Measurements from ENCODE around the gene MRPL4. TPM values are rescaled to one million over a fixed set of nuclear protein-coding genes. Genes with fewer than 3 reads are reported as not detected.

Gene MRPL4
- total RNA-seq, 4 donors from 2014 or later: 18.2 to 56.9 (median 31.1) TPM

GRCh38 chr19:10219678-10220077 lies 32.3 kb upstream of the MRPL4 start:
- Histone ChIP-seq H3K9me3 (no peaks in the 10 kb centered on the region), H3K27ac (no peak overlapping the region), H3K4me1 (no peaks in the 10 kb centered on the region), H3K4me3 (no peak overlapping the region), H3K36me3 (no peaks in the 10 kb centered on the region), H3K27me3 (no peaks in the 10 kb centered on the region)
- TF ChIP-seq, protein P1, sequence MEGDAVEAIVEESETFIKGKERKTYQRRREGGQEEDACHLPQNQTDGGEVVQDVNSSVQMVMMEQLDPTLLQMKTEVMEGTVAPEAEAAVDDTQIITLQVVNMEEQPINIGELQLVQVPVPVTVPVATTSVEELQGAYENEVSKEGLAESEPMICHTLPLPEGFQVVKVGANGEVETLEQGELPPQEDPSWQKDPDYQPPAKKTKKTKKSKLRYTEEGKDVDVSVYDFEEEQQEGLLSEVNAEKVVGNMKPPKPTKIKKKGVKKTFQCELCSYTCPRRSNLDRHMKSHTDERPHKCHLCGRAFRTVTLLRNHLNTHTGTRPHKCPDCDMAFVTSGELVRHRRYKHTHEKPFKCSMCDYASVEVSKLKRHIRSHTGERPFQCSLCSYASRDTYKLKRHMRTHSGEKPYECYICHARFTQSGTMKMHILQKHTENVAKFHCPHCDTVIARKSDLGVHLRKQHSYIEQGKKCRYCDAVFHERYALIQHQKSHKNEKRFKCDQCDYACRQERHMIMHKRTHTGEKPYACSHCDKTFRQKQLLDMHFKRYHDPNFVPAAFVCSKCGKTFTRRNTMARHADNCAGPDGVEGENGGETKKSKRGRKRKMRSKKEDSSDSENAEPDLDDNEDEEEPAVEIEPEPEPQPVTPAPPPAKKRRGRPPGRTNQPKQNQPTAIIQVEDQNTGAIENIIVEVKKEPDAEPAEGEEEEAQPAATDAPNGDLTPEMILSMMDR (IDR thresholded peaks at IDR 0.05): no peak
- TF ChIP-seq POLR2A (IDR thresholded peaks at IDR 0.05): no peak
- DNase-seq: no peak
- intact Hi-C loops (cut with DNase I; ENCODE audit: low total_unique reads): no loop called here

GRCh38 chr19:10220695-10221094 lies 31.3 kb upstream of the MRPL4 start:
- H3K4me3 ChIP-seq: no peak overlapping the region
- no peaks in the 10 kb centered on the region for H3K27me3 ChIP-seq
- DNase-seq: no peak
- no peaks in the 10 kb centered on the region for H3K4me1 ChIP-seq
- no peaks in the 10 kb centered on the region for H3K9me3 ChIP-seq
- TF ChIP-seq POLR2A (IDR thresholded peaks at IDR 0.05): no peak
- H3K27ac ChIP-seq: no peak overlapping the region
- intact Hi-C loops (cut with DNase I; ENCODE audit: low total_unique reads): no loop called here
- no peaks in the 10 kb centered on the region for H3K36me3 ChIP-seq

DNA sequence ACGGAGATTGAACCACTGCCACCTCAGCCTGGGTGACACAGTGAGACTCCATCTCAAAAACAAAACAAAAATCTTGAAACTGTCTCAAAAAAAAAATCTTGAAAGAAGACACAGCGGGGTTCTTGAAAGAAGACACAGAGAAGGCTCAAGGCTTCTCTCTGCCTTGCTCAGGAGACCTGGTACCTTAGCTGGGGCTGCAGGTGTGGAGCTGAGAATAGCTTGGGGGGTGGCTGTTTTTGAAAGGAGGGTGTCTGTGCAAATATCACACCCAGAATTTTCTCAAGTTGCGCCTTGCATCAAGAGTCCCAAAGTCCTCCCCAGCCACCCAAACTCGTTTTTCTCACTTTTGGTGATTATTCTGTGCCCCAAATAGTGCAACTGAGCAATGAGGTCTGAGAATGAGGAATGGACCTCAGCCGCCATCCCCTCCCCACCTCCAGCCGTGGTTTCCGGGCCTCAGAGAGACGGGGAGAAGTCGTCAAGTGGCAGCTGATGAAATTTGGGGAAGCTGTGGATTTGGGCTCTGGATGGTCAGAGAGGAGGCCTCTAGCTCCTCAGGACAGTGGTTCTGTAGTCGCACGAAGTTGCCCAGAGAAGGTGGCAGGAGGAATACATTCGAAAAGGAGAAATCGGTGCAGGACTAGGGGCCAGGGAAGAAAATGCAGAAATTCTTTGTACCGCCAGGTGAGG lies 29.7 kb upstream of the MRPL4 start:
- Histone ChIP-seq H3K4me1 (peaks cover 0 to 4% of the 10 kb centered on the region in 2 donors), H3K27me3 (no peaks in the 10 kb centered on the region)
- no peak for DNase-seq

DNA sequence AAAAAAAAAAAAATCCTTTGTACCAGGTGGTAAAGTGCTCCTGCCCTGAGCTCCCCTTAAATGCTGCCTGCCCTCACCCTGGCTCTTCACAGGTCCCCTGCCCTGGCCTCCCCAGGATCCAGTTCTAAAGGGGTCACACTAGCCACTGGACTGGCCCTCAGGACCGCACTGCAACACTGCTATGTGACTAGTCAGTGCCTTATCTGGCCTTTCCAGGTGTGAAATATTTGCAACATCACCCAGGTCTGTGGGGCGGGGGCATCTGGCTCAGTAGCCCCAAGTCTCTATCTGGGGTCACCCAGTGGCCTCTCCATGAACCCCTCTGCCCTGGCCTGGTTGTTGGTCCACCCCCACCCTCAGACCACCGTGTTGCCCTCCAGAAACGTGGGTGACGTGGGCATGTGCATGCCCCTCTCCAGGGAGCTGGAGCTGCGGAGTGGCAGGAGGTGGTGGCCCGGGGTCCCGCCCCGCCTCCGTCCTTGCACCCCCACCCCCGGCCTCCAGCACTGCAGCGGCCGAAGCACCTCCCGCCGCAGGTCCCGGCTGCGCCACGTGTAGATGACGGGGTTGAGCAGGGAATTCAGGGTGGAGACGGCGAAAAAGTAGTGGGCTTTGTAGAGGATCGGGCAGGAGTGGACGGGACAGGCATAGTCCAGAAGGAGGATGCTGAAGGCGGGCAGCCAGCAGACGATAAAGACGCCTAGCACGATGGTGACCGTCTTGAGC lies 28.4 kb upstream of the MRPL4 start:
- H3K27ac ChIP-seq: no peak overlapping the region
- no peak overlapping the region for H3K4me3 ChIP-seq
- H3K36me3 ChIP-seq: no peaks in the 10 kb centered on the region
- no peak for DNase-seq
- intact Hi-C loops (cut with DNase I; ENCODE audit: low total_unique reads): no loop called here
- TF ChIP-seq POLR2A (IDR thresholded peaks at IDR 0.05): no peak
- TF ChIP-seq, protein P1 (IDR thresholded peaks at IDR 0.05): no peak
- no peaks in the 10 kb centered on the region for H3K9me3 ChIP-seq
- no peaks in the 10 kb centered on the region for H3K27me3 ChIP-seq
- peaks cover 0 to 9% of the 10 kb centered on the region in 2 donors for H3K4me1 ChIP-seq

More for the DNA sequence above, 29.7 kb upstream of the MRPL4 start:
- no peak overlapping the region for H3K4me3 ChIP-seq
- H3K9me3 ChIP-seq: no peaks in the 10 kb centered on the region
- no peaks in the 10 kb centered on the region for H3K36me3 ChIP-seq
- H3K27ac ChIP-seq: no peak overlapping the region
- TF ChIP-seq POLR2A (IDR thresholded peaks at IDR 0.05): no peak
- TF ChIP-seq, protein P1 (IDR thresholded peaks at IDR 0.05): no peak
- intact Hi-C loops (cut with DNase I; ENCODE audit: low total_unique reads): no loop called here

GRCh38 chr19:10224337-10224736 lies 27.7 kb upstream of the MRPL4 start:
- H3K9me3 ChIP-seq: no peaks in the 10 kb centered on the region
- H3K27ac ChIP-seq: no peak overlapping the region
- no peak overlapping the region for H3K4me3 ChIP-seq
- peaks cover 2 to 9% of the 10 kb centered on the region in 2 donors for H3K4me1 ChIP-seq
- DNase-seq: no peak
- no peaks in the 10 kb centered on the region for H3K36me3 ChIP-seq
- intact Hi-C loops (cut with DNase I; ENCODE audit: low total_unique reads): no loop called here
- no peaks in the 10 kb centered on the region for H3K27me3 ChIP-seq
- TF ChIP-seq, protein P1 (IDR thresholded peaks at IDR 0.05): no peak
- no peak for TF ChIP-seq POLR2A (IDR thresholded peaks at IDR 0.05)

All from uterus (tissue), 4 donors.